GM21423 (cell line): ENCODE data around the gene JTB.
"Not testable (repeated sequence)": the region's sequence is repeated elsewhere in the genome, so short reads cannot be mapped to it uniquely, and the experiment has no call there.

Experiments used
- ATAC-seq: cut with Tn5 transposase; IDR thresholded peaks from one replicate; pipeline ENCODE4 v1.9.1; 2021; ENCODE audit warnings: mild to moderate bottlenecking, moderate library complexity; ENCODE audit not compliant: unreplicated experiment

JTB gene

DNA sequence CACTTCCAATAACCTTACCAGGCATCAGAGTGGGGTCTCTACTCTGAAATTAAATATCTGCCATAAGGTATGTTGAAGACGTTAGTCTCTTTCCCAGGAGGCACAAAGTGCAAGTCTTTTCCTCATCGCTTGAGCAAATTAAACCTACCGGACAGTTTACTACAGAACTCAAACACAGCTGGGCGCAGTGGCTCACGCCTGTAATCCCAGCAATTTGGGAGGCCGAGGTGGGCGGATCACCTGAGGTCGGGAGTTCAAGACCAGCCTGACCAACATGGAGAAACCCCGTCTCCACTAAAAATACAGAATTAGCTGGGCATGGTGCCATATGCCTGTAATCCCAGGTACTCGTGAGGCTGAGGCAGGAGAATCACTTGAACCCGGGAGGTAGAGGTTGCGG lies 1.6 kb upstream of the JTB start:
- not testable (repeated sequence) for ATAC-seq

DNA sequence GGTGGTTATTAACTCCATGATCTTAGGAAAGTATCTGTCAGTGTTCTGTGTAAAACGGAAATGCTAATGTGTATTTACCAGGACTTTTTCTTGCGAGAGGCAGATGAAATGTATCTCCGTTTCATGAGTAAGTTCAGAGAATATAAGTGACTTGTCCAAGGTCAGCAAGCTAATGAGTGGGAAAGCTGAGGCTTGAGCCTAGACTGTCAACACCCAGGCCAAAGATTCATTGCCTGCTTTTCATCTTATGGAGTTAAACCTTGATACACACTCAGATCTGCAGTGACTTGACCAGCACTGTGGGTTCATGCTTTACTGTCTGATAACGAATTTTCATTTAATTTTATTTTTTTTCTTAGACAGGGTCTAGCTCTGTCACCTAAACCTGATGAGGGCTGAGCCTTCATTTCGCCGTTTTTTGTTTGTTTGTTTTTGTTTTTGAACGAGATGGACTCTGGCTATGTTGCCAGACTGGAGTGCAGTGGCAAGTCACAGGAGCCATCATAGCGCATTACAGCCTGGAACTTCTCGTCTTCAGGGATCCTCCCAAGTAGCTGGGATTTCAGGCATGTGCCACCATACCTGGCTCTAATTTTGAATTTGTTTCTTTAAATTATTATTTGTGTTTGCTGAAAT lies 918 bp upstream of the JTB start:
- no peak for ATAC-seq

DNA sequence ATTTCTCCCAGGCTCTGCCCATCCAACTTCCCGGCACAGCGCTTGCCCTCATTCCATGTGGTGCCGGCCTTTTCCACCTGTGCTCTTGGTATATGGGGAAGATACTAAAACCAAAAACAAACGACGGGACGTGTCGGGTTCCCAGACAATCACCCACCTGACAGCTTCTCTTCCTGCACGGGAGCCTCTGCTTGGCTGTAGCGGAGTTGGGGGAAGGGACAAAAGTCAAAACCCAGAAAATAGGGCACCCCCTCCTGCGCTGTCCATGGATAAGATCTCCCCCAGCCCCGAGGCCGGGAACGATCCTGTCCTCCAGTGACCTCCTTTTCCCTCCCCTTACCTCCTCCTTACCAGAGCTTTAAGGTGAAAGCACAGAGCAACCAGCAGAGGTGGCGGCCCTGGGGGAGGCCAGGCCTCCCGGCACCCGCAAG lies 640 bp downstream of the JTB start:
- no peak for ATAC-seq

DNA sequence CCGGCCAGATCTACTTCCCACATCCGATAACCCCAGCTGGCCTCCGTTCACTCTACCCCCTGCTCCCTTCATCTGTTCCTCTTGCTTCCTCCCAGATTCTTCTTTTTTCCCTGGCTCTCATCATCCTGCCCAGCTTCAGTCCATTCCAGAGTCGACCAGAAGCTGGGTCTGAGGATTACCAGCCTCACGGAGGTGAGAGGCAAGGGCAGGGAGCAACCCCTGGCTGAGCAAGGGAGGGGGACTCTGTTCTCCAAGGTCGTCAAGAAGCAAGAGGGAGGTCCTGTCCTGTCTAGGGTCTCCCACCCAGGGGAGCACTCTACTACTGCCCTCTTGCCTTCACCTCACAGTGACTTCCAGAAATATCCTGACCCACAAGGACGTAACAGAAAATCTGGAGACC lies 3.9 kb downstream of the JTB start:
- ATAC-seq, result no peak

DNA sequence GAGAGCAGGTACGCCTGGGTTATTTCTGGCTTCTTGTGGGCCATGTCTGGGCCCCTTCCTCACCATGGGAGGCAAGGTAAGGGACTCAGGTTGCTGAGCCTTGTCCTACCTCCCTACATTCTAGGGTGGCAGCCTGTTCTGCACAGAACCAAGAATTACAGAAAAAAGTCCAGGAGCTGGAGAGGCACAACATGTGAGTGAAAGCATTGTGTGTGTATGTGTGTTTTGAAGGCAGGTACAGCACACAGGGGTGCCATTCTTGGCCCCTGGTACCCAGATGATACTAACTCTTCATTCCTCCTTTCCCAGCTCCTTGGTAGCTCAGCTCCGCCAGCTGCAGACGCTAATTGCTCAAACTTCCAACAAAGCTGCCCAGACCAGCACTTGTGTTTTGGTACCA lies 4.4 kb downstream of the JTB start:
- ATAC-seq, result no peak

DNA sequence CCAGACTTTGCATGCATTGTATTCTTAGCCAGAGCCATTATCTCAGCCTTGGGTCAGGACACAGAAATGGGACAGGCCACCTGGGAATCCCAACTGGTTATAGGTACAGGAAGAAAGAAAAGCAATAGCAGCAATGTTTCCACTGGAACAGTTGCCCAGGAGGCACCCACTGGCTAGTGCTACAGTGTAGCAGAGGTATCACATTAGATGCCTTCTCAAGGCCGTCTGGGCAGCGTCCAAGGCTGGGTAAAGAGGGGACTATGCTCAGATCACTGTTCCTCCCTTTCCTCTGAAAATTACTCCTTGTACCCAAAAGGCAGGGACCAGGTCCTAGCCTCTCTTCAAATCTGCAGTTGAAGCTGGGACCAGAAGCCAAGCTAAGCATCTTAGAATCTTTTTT lies 7.1 kb downstream of the JTB start:
- no peak for ATAC-seq

DNA sequence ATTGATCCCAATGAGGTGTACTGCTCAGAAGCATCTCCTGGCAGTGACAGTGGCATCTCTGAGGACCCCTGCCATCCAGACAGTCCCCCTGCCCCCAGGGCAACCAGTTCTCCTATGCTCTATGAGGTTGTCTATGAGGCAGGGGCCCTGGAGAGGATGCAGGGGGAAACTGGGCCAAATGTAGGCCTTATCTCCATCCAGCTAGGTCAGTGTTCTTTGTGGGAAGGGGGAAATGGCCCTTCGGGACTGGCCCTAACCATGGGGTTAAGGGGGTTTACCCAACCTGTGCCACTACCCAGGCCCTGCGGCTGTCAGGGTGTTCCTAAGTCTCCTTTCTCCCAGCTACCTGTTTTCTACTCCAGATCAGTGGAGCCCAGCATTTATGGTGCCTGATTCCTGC lies 8.5 kb downstream of the JTB start:
- no peak for ATAC-seq

DNA sequence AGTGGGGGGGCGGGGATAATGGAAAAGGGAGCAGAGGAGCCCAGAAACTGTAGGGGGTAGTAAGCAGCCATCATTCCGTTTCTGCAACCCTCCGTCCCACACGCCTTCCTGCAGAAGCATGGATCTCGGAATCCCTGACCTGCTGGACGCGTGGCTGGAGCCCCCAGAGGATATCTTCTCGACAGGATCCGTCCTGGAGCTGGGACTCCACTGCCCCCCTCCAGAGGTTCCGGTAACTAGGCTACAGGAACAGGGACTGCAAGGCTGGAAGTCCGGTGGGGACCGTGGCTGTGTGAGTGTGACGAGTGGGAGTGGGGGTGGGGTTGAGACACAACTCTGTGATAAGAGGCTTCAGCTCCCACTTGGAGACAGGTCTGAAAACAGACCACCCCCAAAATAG lies 9.1 kb downstream of the JTB start:
- ATAC-seq, result no peak

DNA sequence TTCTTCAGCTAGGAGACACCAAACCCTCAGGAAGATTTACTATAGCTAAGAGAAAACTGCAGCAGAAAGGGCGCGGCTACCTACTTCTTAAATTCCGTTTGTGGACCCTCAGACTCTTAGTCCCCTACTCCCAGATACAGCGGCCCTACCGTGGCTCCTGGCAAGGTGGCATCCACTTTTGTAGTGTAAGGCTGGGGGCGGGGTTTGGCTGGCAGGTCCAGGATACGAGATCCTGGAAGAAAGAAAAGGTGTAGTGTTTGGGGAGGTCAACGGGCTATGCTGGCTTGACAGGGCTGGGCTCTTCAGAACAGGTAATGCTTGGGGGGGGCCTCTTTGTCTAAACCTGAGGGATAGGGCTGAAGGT lies 9.5 kb downstream of the JTB start:
- no peak for ATAC-seq

DNA sequence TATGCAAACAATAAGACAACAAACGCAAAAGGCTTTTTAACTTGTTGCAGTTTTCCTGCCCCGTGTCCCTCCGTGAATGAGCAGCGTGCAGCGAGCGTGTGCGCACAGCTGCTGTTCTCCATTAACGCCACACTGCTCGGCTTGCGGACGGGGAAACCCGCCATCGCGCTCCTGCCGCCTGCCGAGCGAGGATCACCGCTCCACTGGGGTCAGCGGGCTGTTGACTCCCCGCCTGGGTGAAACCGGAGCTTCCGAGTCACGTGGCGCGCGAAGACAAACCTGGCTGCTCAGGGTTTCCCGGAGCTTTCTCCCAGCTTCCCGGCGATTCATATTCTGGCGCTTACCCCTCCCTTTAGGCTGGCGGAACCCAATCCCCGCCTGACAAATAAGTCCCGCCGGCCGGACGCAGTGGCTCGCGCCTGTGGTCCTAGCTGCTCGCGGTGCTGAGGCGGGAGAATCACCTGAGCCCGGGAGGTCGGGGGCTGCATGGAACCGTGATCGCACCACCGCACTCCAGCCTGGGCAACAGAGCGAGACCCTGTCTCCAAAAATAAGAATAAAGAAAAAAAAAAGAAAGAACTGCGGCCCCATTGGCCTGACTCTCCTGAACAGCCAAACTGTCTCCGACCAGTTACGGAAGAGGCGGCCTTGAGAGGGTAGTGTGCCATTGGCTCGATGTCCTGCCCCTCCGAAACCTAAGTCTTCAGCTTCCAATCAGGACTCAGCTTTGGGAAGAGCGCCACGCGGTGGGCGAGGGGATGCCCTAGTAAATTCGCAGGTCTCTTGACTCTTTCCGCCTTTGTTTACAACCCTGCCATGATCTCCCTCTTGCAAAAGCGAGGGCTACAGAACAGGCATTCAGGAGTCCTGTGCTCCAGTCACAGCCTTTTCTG lies 10.1 kb downstream of the JTB start, which contains the start of gene CREB3L4:
Gene CREB3L4 (plus strand): TSS at position 796 of the 893 bp plus-strand sequence. CDS start 624 bp downstream, outside the sequence.
- ATAC-seq, result peak; percentile 73

DNA sequence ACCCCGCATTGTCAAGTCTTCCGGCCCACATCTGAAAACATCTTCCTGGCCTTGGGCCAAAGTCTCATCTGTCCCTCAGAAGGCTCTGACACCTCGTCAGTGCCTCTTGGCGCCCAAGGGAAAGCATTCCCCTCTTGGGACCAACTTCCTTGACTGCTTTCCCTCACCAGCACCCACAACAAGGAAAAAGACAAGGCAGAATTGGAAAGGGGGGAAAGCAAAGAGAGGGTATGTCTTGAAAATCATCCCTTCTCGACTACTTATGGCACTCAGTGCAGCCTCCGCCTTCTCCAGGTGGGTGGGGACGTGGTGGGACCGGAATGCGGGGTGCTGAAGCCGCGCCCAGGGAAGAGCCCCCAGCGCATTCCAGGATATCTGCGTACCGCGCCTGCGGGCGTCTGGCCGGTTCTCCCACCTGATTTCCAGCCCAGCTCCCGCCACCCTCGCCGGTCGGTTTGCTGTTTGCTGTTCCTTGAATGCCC lies 13.6 kb downstream of the JTB start:
- ATAC-seq, result no peak

DNA sequence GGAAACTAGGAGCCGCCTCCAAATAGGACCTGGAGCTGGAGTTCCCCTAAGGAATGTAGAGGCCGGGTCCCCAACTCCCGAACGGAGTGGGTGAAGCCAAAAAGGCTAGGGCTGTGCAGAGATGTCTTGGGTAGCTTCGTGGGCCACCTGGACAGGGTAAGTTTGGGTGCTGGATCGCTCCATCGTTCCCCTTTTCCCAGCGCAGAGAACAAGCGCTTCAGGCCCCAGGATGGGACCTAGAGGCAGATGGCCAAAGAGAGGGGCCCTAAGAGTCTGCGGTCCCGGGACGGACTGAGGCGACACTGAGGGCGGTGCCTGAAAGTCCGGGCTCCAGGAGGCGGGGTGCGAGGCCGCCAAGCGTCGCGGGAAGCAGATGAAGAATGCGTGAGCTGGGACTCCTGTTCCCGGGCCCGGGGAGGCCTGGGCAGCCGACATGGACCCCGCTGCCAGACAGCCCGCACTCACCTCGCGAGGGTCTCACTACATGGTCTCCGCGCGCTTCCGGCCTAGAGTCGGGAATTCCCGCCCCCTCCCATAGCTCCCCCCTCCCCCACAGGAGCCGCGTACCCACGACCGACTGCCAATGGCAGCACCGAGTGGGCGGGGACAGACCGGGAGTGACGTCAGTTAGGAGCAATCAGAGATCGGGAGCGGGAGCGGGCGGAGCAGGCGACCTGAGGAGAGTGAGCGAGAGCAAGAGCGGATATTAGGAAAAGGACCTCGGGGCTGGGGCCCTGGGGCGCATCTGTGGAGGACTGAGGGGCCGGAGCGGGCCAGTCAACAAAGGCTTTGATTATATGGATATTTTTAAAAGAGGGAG lies 14.2 kb downstream of the JTB start, which contains the start of gene SLC39A1:
Gene SLC39A1 (minus strand): TSS at position 508 of the 820 bp plus-strand sequence. CDS start 822 bp downstream, outside the sequence.
- ATAC-seq, result peak; percentile 33

DNA sequence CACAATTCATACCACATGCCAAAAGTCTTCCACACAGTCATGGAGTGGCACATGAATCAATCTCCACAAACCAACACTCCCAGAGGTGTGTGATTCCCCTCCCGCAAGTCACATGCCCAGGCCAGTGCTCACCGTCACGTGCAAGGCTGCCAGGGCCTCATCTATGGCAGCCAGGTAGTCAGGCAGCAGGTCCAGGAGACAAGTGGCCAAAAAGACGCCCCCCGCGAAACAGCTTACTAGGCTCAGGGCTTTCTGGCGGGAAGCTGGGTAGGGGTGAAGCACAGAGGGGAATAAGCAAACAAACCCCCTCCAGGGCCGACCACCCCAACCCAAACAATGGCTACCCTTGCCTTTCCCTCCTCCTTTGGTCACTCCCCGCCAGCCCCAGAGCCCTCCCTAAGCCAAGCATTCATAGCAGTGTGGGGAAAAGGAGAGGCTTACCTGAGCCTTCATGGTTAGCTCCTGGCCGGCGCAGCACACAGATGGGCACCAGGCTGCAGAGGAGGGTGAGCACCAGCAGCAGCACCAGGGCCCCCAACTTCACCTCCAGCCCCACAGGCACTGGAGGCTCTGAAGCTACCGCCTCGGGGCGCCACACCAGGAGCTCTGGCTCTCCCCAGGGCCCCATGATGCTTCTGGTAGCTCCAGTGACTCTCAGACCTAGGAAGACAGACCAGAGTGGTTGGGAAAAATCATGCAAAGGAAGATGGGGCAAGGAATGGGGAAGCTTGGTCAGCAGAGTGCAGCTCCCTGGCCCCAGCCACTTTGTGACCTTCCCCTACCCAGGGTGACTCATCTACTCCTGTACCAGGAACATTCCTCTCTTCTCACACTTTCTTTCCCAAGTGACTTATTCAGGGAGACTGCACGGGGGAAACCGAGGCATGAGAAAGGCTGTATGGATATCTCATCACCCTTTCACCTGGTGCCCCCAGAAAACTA lies 15.1 kb downstream of the JTB start:
- ATAC-seq, result no peak

DNA sequence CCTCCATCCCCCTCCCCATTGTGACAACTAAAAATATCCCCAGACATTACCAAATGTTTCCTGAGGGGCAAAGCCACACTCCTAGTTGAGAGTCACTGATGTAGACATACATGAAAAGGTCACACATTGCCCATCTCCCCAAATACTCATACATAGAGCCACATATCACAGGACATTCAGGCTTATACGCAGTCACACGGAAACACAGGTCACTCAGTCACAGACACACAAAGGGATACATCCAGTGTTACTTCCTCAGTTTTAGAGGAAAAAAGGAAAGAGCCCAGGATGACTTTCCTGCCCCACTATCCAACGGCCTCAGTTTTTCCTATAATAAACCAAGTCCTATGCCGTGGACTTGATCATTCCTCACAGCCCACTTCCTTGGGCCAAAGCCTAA lies 16.1 kb downstream of the JTB start:
- no peak for ATAC-seq

DNA sequence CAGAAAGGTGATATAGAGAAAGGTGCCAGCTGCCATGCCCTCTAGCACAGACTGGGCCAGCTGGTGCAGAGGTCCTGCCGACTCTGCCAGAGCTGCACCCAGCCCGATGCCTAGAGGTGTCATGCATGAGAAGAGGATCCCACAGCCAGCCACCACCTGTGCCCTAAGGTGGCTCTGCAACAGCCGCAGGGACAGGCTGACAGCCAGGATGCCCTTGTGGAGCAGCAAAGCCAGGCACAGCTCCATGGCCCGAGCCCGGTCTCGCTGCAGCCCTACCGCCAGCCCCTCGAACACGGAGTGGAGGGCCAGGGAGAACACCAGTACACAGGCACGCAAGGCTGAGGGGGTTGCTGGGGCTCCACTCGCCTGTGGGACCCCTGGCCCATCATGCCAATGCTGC lies 17.3 kb downstream of the JTB start:
- ATAC-seq, result no peak

DNA sequence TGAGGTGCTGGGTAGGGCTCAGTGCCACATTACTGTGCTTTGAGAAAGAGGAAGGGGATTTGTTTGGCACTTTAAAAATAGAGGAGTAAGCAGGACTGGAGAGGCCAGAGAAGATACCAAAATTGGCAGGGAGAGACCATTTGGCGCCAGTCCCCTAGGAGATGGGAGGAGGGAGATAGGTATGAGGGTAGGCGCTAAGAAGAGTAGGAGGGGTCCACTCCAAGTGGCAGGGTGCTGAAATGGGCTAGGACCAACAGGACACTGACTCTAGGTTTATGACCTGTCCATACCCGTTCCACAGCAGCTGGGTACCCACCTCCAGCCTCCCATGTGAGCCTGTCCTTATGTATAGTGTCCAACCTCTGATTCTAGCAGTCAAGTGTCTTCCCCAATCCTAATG lies 18.0 kb downstream of the JTB start:
- ATAC-seq, result no peak

DNA sequence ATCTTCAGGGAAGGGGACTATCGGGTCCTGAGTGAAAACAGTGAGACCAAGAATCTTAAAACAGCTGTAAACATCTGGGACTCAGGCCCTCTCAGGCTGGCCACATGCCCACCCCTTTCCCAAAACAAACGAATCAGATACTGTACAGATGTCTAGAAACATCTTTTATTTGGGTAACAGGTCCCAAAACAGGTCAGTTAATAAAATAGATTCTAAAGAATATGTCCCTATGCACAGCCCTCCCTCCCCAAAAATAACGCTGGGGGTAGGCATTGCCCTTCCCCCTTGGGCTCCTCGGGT lies 18.6 kb downstream of the JTB start:
- ATAC-seq, result no peak

DNA sequence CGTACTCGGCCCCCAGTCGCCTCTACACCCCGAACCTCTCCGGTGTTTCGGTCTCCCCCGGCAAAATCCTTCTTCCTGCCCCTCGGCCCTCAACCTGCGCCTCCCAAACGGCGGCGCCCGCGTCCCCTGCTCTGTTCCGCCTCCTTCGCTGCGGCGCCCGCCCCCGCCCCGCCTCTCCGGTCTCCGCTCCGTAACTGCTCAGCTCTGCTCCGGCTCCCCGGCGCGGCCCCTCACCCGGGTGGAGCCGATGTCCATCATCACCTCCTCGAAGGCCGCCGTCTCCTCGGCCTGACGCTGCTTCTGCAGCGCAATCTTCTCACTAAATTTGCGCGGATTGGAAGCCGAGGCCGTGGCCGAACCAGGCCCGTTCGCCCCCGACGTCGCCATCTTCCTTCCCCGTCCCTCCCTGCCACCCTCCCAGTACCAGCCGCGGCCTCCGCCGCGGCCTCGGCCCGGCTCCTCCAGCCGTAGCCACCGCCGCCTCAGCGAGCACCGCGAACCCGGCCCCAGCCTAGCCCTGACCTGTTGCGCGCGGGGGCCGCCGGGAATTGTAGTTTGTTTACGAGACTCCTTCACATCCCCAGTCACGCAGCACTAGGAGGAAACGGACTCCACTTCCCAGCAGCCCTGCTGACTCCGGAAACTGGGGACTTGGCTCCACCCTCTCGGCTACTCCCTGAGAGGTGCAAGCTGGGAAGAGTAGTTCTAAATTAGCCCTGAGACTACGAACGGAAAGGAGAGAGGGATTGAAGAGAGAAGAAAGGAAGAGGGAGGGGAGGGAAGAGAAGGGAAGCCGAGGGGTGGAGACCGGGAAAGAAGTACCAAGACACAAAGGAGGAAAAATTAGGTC lies 19.1 kb downstream of the JTB start, which contains the start of gene CRTC2:
Gene CRTC2 (minus strand): TSS at position 502 of the 850 bp plus-strand sequence. CDS start 115 bp downstream, at position 387.
- ATAC-seq, result peak; percentile 73

DNA sequence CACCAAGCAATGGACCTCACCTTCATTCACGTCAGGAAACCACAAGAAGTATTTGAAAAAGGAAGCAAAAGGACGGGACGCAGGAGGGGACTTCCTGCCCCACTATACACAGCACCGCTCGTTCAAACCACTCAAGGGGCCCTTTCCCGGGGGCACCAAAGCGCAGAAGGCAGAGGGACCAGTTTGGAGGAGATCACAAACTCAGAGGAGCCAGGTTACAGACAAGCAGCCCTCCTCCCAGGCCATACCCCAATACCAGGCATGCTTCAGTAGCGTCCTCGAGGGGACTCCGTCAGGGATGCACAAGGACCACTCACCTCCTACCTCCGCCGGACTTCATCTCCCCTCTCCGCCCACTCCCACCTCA lies 19.7 kb downstream of the JTB start:
- ATAC-seq, result peak; percentile 20
